Measurements from ENCODE around the gene WBP4.
"Not testable (repeated sequence)": the region's sequence is repeated elsewhere in the genome, so short reads cannot be mapped to it uniquely, and the experiment has no call there.

WBP4 gene

DNA sequence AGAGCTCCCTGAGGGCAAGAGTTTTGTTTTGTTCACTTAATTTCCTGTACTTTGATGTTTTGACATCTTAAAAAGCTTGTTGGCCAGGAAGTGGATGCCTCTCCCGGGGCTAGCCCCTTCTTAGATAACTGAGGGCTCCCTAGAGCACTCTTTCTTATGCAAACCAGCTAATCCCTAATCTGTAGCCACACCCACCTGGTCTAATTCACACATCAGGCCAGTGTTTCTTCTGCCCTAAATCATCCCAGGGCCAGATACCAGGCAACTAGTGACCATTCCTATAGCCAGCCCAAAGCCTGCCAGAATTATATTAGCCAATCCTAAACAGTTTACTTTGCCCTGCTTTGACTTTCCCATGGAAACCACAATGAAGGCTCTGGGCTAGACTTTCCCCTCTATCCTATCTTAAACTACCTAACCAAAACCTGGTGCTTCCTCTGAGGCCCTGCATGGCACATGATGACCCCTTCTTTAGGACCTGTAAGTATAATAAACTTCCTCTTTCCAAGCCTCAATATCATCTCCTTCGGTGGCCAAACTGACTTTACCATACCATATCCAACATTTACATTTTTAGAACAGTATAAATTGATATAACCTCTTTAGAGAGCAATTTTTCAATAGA lies 24.8 kb downstream of the WBP4 start:
- DNase-seq: no peak

DNA sequence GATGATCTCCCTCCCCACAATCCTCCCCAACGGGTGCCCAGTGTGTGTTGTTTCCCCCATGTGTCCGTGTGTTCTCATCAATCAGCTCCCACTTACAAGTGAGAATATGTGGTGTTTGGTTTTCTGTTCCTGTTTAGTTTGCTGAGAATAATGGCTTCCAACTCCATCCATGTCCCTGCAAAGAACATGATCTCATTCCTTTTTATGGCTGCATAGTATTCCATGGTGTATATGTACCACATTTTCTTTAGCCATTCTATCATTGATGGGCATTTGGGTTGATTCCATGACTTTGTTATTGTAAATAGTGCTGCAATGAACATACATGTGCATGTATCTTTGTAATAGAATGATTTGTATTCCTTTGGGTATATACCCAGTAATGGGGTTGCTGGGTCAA lies 34.4 kb downstream of the WBP4 start:
- DNase-seq: not testable (repeated sequence)

DNA sequence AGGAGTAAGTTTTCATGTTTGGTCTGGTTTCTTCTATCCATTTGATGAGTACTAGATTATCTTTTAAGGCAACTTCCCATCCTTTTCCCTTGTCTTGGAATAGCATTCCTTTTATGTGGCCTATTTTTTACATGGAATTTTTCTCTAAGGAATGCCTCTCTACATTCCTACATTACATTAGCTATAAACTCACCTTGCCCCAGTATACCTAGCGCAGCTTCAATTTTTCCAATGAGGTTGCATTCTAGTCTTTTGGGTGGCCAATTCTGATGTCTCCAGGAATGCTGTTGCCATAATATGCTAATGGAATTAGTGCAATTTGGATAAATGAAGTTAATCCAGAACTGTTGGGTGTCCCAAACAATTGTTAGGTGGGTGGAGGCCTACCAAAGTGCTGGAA lies 37.5 kb downstream of the WBP4 start:
- no peak for DNase-seq

DNA sequence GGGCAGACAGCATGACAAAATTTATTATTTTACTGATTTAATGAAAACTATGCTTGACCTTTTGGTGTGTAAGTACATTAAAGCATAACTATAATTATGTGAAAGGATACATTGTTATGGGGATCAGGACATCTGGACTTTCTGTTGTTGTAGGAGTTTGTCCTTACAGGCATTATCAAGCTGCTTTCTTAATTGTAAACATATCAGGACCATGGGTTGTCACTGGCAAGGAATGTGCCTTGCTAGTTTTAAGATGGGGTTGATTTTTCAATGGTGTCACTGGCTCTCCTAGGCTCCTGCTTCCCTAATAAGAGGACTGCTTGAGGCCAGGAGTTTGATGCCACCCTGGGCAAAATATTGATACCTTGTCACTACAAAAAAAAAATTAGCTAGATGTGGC lies 38.7 kb downstream of the WBP4 start:
- DNase-seq: no peak

DNA sequence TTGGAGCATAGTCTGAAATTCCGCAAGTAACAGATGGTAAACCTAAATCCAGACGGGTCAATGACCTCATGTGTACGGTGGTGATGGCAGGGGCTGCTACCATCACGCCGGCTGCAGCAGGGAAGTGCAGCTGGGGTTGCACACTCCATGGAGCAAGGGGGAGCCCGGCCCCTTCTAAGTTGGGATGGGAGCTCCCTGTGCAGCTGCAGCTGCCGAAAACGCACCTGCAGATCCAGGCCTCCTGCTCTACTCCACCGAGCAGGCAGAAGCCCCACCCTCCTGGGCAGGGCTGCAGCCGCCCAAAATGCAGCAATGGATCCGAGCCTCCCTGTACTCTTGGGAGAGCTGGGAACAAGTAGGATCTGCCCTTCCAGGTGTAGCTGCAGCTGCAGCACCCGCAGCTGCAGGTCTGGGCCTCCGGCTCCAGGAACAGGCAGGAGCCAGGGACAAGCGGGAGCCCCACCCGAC lies 45.8 kb downstream of the WBP4 start:
- DNase-seq: no peak

DNA sequence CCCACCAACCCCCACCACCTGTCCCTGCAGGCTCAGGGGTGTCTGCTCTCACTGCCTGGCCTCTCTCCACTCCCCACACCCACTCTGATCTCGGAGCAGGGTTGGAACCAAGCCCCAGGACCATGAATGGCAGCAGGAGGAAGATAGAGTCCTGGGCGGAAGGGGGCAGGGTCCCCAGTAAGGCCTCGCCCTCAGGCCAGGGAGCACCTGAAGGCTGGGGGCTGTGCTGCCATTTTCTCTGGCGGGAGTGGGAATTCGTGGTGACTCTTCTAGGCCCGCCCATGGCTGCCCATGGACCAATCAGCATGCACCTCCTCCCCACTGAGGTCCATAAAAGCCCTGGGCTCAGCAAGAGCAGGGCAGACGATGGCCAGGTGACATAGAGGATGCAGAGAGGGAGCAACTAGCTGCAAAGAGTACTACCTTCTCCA lies 46.3 kb downstream of the WBP4 start:
- DNase-seq: no peak

DNA sequence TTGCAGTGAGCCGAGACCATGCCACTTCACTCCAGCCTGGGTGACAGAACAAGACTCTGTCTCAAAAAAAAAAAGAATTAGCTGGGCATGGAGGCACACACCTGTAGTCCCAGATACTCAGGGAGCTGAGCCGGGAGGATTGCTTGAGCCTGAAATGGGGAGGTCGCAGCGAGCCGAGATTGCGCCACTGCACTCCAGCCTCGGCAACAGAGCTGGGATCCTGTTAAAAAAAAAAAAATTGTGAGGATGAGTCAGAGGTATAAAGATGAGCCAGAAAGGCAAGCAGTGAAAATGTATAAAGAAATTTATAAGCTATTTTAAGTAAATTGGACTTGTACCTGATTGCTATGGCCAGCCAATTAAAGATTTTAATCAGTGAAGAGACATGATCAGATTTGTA lies 50.1 kb downstream of the WBP4 start:
- DNase-seq: no peak

DNA sequence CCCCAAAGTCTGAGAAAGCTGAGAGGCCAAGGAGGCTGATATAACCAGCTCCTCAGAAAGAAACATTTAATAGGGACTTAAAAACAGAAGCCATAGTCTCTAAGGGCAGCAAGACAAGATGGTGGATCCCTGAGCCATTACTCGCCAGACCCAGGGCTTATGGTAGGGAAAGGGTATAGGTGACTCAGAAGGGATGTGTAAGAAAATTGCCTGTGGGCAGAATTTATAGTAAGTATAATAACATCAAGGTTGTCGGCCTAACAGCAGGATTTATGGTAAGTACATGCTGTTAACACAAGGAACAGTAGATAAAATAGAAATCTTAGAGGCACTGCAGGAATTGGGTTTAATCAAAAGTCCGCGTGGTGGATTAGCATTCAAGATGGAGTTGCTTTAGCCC lies 56.6 kb downstream of the WBP4 start:
- DNase-seq: no peak

DNA sequence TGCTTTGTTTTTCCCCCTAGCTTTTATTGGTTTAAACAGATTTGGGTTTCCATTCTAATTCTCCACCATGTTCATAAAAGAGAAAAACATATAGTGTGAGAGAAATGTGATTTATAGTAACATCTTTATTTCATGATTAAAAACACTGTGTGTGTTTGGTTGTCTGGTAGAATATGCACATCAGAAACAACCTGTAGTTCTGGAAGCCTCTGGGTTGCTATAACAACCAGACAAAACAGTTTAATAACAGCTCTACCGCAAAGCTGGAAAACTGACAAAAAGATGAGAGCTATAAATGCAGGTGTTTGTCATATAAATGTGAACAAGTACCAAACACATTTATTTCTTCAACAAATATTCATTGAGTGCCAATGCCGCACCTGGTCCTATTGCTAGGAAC lies 61.5 kb downstream of the WBP4 start:
- no peak for DNase-seq

DNA sequence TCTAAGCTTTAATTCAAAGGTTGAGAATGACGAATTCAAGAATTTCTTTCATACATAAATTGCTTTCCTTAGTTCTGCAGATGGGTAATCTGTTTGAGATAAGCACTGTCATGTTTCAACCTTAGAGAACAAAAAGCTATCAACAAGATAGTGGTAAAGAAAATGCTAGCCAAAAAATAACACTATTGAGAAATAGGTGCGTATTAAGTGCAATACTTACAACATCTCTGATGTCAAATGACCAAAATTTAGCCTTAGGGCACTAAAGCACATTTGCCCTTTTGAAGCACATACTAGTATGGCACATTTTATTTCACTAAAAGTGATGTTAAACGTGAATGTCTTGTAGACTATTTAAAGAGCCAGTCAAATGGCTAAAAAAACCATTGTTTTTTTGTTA lies 66.4 kb downstream of the WBP4 start:
- no peak for DNase-seq

DNA sequence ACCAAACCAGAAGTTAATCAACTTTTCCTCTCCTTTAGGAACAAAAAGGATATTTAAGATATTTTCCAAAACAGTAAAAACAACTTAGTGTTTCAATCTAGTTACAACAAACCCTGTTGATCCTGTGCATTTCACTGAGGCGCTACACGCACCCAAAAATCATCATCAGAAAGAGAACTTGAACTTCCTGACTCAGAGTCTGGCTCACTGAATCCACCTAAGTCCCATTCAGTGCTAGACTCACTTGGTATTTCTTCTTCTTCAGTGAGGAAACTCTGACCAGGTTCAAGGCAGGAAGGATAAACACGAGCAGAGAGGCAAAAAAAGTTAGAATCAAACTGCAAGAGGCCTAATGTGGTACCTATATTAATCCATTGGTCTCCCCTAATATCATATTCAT lies 69.0 kb downstream of the WBP4 start:
- peak in 1 of 5 donors; percentile 25 for DNase-seq

DNA sequence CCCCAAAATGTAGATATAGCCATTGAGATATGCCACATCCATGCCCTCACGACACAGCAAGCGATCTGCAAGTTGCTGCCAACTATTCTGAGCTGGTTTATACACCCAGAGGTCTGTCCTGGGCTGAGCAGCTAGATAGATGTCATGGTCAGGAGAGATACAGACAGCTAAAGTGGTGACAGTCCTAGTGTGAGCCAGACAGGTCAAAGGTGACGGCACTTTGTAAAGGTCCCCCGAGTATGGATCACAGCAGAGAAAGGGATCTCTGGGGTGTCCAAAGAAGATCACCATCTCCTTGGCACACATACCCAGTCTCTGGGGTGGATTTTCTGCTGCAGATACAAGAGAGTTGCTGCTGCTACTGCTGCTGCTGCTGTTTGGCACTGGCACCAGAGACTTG lies 69.9 kb downstream of the WBP4 start:
- DNase-seq: not testable (repeated sequence)

DNA sequence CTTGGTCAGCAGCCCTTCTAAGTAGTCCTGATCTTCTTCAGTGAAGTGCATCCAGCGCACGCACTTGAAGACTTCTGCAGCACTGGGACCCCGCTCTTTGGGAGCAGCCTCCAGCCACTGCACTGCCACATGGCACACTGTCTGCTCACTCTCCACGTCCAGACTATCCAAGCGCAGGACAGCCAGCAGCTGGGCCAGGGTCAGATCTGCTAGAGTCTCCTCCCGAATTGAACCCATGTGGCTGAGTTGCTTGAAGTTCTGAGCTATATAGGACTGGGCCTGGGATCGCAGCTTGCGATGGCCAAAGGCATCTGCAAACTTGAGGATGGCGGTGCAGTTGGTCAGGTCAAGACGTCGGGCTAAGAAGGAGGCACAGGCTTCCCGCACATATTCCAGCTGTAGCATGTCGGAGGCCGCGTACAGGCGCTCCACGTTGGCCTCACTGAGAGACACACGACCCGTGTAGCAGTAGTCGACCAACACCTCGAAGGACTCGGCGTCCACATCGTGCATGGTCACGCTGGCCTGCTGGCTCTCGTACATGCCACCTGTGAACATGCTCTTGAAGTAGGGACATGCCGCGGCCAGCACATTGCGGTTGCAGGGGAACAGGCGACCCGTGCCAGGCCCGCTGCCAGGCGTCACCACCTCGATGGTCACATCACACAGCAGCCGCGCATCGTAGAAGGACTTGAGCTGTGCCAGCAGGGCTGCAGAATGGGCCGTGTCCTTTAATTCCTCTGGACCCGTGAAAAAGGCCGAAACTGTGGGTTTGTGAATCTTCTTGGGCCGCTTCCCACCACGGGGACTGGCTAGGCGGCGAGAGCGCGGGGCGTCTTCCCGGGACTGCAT lies 70.6 kb downstream of the WBP4 start:
- DNase-seq: not testable (repeated sequence)

DNA sequence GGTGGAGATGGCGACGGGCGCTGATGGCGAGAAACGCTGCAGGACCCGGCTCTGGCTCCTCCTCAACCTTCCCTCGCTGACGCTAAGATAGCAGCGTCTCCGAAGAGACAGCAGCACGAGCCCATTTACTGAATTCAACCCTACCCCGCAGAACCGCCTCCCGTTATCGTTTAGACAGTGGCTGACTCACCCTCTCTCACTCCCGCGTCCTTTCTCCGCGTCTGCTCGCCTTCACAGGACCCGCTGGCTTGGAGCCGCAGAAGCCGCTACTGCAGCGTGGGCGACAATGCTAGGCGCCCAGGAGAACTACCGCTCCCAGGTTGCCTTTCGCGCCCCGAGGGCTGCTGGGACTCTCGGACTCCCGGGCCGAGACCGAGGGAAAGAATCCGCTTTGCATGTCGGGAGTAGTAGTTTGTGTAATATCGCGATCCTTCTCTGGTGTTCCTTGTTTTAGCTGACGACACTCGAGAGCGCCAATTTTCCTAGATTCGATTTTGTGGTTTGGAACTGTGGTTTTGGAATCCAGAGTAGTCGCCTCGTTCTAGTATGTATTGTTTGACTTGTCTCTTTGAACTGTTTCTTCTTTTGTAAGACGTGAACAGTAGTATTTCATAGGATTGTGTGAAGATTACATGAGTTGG lies 71.3 kb downstream of the WBP4 start, which contains the start of gene KBTBD6:
Gene KBTBD6 (minus strand): TSS at position 291 of the 641 bp plus-strand sequence. CDS start 291 bp downstream, outside the sequence.
- DNase-seq: peak; percentile 82 to 96 (median 88)
